NCI-H82 (cell line): ENCODE data around the gene FOXN3.

Source experiments
- DNase-seq: peaks from one replicate; lab custom pipeline; 2025; lab: John Stamatoyannopoulos, UW

FOXN3 gene

GRCh38 chr14:89249065-89249695 is 167.9 kb downstream of the FOXN3 start:
- no peak for DNase-seq

- DNase-seq = no peak
These were observed 168.5 kb downstream of the FOXN3 start for GRCh38 chr14:89248411-89249064.

DNA sequence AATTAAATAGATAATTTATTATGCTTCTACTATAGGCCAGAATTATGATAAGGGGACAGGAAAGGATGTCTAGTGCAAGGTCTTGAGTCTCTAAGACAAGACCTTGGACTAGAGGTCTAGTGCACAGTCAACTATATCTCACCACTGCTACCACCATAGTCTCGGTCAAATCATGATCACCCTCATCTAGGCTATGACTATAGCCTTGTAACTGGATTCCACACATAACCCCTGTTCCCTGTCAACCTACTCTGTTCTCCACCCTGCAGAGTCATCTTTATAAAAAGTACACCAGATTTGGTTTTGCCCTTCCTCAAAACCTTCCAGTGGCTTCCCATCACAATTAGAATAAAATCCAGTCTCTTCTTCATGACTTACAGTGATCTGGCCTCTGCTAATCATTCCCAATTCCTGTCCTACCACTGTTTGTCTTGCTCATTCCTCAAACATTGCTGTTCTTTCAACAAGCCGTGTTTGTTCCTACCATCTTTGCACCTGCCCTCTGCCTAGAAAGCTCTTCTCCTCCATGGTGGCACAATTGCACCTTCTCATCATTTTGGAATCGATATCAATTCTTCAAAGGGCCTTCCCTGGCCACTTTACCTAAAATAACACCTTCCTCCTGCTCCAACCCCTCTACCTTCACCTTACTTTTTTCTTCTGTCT is 169.4 kb downstream of the FOXN3 start:
- DNase-seq = no peak

DNA sequence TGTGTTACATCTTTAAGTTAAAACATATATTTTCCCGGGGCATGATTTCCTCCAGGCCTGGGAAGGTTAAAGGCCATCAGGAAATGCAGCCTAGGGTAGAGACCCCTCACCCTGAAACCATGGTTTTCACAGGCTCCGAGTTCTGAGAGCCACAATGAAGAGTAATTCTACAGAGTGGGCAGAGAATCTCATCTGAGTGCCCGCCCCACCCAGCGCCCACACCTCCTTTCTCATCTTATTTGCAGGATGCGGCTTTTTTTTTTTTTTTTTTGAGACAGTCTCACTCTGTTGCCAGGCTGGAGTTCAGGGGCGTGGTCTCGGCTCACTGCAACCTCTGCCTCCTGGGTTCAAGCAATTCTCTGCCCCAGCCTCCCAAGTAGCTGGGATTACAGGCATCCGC is 170.7 kb downstream of the FOXN3 start:
- DNase-seq = no peak

DNA sequence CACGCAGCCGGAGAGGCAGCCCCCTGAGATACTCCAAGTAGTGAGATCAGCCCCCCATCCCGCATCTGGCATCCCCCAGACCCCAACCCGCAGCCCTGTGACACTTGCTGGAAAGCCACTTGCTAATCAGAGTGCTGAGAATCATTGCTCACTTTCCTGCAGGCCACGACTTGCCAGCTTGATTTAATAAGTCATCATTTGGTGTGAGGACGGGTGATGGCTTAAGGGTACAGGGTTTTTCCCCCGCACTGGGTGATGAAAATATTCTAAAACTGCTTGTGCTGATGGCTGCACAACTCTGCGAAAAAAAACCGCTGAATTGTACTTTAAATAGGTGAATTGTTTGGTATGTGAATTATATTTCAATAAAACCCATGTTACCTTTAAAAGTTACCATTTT is 171.2 kb downstream of the FOXN3 start:
- DNase-seq = no peak

DNA sequence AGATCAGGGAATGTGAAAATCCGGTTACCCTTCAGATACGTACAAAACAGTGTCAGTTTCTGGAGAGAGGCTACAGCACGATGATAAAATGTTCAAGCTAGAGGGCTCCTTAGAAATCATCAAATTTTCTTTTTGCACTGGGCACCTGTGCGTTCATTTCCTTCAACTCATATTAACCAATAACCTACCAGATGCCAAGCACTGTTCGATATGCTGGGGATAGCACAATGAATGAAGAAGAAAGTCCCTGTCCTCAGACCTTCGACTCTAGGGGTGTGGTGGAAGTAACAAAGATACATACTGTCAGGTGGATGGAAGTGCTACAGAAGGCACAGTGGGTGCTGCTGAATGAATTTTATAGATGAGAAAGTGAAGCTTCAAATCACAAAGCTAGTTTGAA is 172.3 kb downstream of the FOXN3 start:
- DNase-seq = no peak

DNA sequence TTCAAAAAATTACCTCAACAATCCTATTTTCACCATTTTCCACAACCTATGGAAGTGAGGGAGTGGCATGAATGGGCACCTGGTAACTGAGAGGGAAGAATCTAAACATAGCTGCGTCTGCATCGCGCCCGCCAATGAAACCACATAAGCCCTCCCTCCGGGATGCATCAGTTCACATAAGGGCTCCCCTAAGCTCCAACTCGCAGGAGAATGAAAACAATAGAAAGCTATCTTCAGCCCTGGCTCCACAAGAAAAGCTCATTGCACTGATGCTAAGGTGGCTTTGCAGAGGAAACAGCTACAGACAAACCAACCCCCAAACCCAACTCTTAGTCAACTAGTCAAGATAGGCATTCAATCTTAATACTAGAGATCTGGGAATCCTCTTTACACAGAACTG is 173.3 kb downstream of the FOXN3 start:
- DNase-seq = no peak

GRCh38 chr14:89243286-89243685 is 173.7 kb downstream of the FOXN3 start:
- DNase-seq = no peak

DNA sequence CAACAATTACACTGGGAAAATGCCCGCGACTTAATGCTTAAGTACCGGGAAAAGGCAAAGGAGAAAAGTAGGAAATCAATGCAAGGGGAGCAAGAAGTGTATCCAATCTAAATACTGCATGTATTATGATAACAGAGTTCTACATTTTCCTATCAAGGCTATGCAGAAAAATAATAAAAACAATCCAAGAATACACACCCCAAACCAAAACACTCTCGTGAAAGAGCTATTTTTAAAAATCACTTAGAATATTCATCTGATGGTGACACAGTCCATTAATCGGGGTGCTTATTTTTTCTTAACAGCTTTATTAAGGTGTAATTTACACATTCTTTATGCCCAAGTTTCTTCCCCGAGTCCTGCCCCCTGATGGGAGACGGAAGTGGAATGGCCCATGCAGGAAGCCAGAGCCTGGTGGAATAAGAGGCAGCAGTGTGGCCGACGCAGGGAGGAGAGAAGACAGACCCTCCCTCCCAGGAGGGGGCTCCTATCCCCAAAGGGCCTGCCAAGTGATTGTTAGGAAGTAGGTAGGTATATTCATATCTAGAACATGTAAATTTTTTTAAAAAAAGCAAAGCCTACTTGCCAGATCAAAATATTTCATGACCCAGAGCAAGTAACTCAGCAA is 174.3 kb downstream of the FOXN3 start:
- no peak for DNase-seq

DNA sequence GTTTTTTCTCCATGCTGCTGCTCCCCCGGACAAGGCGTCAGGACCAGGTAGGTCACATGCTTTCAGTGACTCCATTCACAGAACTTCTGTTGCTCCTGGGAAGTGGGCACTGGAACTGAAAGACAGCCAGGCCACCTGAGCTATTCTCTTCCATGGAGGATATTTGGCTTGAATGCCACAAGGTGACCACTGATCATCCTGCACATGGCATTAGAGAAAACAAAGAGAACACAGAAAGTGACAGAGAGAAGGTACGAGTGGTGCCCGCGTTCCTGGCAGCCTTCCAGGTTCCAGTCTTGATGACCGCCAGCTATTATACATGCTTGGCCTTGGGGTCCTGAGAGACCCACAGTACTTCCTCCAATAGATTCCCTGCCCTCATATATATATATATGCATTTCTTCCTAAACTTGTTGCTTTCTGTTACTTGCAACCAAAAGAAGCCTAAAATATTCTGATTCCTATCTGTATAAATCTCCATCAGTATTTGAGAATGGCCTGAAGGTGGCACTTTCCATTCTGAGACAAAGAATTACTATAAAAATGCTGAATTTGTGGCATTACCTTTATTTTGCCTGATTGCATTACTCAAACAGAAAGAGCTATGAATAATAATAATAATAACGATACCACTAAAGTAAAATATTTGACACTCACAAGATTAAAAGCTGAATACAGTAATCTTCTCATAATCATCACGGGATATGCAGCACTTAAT is 174.9 kb downstream of the FOXN3 start:
- DNase-seq = no peak

DNA sequence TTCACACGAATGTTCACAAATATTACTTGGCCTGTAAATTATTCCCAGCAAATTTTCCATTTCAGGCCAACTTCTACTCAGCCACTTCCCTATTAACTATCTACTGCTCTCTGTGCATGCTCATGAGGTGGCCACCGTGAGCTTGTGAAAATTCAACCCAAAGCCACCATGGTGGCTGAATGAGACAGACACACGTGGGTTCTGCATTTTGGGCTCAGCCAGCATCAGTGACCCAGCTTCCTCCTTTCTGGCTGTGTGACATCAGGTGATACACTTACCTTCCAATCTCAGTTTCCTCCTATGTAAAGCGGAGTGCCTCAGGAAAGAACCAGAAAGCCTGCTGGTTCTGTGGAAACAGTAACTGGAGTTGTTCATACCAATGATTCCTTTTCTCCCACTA is 175.8 kb downstream of the FOXN3 start:
- no peak for DNase-seq

GRCh38 chr14:89240414-89240813 is 176.6 kb downstream of the FOXN3 start:
- no peak for DNase-seq

DNA sequence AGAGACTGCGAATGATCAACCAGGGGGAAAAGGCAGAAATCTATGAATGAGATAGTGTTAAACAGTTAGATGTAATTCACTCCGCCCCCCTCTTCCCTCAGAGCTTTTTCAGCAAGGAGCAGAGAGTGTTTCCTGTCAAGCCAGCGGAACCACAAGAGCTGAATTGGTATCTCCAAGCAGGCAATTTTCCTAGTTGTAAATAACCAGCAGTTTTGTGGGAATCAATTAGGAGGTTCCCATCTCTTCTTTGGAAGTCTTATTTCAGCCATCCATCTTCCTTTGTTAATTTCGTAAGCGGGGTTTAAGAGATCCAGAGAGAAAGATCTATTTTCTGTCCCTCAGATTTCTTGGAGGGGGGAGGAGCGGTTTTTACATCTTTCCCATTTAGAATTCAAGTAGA is 178.0 kb downstream of the FOXN3 start:
- DNase-seq = no peak

GRCh38 chr14:89237921-89238529 is 179.0 kb downstream of the FOXN3 start:
- DNase-seq = no peak

DNA sequence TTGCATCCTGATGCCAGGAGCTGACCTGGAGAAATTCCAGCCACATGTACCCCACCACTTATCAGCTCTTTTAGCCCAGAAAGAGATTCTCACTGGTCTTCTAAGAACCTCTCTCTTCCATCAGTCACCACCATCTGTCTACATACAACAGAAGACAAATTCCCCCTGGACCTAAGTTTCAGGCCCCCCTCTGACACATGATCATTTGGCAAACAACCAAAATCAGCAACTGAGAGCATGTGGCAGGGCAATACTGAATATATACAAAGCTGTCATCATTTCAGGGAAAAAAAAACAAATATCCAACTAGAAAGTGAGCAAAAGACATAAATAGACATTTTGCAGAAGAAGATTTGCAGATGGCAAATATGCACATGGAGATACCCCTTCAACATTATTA is 180.2 kb downstream of the FOXN3 start:
- DNase-seq = no peak

DNA sequence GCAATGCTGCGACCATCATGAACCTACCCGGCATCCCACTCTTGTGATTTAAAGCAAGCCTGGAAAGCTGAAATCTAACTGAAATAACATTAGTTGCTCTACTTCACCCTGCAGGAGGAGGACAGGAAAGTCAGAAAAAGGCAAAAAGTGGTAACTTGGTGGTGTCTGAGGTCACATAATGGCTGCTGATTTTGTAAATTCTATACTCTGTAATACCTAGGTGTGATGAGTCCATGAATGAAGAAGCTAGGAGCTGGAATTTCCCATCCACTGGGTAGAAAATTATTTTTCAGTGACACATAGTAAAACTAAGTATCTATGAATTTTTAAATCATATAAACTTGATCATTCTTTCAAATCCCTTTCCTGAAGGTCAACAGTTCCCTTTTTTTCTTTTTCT is 183.8 kb downstream of the FOXN3 start:
- no peak for DNase-seq

GRCh38 chr14:89232265-89233070 is 184.6 kb downstream of the FOXN3 start:
- DNase-seq = no peak

DNA sequence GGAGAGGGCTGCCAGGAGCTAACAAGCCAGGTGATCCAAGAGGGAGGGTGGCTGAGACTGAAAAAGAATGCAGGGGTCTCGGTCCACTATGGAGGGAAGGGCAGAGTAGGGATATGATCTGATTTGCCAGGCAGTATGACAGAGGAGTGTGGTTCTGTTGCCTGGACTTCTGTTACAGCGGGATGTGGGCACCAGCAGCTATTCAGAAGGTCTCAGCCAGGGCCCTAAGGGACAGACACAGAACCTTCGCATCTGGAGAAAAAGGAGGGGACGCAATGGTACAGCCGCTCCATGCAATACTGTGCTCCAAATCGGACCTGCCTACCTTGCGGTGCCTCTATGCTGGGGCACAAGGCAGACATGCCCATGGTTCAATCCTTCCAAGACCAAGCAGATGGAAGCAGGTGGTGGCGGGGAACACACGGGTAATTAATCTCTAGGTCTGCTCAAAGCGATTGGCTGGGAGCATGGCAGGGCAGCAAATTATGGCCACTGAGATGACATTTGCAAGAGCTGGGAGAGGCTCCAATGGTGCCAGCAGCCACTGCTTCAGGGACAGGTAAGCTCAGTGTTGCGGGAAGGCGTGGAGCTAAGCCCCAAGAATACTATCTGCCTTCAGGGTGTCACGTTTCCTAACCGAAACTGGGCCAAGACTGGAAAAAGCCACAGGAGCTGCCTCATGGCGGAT is 185.5 kb downstream of the FOXN3 start:
- DNase-seq = no peak

DNA sequence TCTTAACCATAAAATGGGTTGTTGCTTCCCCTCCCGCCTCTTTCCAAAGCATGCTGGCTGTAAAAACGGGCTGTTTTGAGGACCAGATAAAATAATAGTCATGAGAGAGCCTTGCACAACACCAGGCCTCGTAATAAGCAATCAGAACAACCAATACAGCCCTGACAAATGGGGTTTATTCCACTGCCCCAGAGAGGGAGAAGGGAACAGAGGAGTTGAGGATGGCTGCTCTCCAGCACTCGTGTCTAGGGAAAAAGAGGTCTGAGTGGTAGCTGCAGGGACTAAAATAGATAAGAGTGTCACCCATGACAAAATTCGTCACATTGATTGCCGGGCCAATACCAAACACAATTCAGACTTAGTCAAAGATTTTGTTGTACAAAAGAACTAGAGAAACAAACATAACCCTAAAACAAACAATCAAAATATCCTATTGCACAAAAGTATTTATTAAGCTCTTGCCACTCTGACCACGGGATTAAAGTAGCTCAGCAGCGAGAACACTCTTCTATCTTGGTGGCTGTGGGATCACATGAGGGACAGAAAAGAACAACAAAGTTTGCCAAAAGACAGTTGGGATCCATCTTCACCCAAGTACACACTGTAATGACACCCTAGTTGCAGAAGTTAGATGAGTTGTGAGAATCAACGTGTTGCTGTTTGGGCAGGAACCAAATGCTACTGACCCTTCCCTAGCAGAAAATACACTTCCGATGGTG is 188.0 kb downstream of the FOXN3 start:
- DNase-seq = no peak

GRCh38 chr14:89227496-89227836 is 189.6 kb downstream of the FOXN3 start:
- DNase-seq = no peak
